NCI-H748 (cell line): ENCODE measurements around the gene STX8.
A peak's percentile ranks its signal among the peaks of the same experiment; 100 is the strongest.

Source experiments
- DNase-seq: peaks from one replicate; lab custom pipeline; 2025; ENCODE audit not compliant: unreplicated experiment; lab: John Stamatoyannopoulos, UW

The STX8 gene

DNA sequence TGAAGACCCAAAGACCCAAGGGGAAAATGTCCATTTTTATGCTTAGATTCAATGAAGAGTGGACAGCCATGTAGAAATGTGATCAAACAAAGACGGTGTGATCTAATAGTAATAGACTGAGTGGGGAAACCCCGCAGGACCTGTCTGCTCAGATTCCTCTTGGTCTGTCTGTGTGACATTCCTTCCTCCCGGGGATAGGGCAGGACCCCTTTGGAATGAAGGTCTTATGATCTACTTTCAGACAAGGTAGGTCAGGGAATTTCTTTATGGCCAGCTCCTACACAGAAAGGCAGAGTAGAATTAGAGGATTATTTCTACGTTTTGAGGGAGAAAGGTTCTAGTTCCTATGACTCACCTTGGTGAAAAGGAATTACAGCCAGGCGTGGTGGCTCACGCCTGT is 267.6 kb downstream of the STX8 start:
- DNase-seq: no peak

DNA sequence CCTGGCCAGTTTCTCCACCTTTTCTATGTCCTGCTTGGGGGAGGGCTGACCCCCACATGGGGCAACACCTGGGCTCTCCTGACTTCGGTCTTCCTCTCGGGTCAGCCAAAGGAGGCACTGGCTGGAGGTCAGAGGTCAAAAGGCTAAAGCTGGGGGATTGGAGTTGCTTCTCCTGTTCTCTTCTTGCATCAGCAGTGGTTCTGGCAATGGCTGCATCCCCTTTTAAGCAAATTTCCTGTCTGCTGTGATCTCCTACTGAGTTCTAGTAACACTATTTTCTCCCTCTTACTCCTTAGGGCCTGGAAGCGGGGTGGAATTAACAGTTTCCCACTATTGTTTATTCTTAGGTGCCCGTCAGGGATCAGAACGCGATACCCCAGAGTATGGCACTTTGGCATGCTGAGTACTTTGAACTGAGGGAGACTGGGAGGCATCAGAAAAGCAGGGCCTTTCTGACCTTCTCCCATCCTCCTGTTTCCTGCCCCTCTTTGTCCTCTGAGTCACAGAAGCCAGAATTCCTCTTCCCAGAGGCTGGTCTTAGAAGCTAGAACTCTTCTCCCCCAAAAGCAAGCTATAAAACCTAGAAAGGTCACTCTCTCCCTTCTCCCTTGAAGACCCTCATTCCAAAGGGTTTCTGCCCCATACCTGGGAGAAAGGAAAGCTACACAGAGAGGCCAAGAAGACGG is 268.2 kb downstream of the STX8 start:
- DNase-seq: no peak

DNA sequence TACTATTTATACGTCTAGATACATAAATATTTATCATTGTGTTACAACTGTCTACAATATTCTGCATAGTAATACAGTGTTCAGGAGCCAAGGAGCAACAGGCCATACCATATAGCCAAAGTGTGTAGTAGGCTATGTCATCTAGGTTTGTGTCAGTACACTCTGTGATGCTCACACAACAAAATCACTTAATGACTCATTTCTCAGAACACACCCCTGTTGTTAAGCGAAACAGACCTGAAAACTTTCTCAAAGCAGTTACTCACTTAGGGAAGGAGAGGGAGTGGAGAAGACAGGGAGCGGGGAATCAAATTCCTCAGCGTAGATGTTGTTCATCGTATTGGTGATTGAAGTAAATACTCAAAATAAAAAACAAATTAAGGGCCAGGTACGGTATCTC is 269.5 kb downstream of the STX8 start:
- DNase-seq: no peak

DNA sequence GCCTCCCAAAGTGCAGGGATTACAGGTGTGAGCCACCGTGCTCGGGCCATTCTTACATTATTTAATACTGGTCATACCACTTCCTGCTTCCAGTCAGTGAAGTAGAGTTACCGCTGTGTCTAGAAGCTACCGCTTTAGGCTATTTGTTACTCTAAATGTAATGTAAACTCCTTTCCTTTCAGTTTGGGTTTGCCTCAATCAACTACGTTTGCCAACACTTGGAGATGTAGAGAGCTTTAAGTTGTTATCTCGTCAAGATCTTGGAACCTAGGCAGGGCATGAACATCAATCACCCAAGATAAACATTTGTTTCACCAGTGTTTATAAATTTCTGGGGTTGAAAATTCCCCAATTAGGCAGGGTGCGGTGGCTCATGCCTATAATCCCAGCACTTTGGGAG is 275.9 kb downstream of the STX8 start:
- no peak for DNase-seq

DNA sequence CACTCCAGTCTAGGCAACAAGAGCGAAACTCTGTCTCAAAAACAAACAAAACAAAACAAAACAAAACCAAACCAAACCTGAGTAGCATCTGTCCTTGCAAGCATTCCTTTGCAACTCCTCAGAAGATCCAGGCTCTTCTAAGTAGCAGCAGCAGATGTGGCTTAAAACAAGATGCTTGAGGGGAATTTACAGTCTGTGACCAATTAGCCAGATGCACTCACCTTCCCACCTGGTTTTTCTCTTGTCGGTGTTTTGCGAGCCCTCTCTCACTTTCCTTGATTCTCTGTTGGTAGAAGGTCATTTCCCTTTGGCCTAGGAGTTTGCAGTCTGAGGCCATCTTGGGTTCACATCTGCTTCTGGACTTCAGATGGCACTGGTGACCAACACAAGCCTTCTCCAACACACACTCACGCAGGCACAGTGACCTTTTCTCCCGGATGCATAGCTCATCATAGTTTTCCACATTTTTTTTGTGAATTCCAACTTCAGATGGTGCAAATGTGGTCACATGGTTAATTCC is 276.8 kb downstream of the STX8 start:
- DNase-seq: no peak

DNA sequence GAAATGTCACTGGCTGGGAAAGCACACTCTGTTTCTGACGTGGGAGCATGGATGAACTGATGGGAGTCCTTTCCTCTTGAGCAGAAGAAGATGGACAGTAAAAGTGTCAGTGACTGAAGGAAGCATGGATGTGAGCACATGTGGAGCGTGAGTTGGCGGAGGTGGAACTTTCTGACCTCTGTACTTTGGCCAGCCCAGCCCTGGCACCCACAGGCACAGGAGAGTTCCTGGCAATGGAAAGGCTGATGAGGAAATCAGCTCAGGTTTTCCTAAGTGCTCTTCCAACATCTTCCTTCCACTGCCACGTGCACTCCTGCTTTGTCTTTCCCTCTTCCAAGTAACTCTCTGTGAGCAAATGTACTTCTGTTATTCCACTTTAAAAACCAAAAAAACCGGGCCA is 277.5 kb downstream of the STX8 start:
- no peak for DNase-seq

DNA sequence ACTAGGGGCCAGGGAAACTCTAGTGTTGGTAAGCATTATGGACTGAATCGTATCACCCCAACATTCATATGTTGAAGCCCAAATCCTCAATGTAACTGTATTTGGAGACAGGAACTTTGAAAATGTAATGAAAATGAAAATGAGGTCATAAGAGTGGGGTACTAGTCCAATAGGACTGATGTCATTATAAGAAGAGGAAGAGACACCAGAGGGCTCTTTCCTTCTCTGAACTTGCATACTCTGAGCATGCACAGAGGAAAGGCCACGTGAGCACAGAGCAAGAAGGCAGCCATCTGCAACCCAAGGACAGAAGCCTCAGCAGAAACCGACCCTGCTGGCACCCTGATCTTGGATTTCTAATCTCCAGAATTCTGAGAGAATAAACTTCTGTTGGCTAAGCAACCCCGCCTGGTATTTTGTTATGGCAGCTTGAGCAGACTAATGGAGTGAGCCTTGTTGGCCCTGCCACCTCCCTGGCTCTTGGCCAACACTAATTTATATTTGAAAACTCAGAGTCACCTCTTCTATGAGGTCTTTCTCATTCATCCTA is 280.9 kb downstream of the STX8 start:
- no peak for DNase-seq

DNA sequence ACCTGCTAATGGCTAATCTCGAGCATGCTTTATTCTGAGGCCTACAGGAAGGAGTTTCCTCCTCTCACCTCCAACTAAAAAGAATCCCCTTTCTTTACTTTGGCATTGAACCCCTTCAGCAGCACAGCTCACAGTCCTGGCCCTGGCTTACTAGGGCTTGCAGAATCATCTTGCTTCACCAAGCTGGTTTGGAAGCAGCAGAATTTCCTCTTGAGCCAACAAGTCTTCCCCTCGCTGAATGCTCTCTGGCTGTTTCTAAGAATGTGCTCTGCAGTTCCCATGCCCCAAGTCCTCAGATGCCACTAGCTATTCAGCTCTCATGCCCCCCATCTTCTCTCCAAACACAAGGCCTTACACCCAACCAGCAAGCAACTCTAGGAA is 283.1 kb downstream of the STX8 start:
- DNase-seq: no peak

DNA sequence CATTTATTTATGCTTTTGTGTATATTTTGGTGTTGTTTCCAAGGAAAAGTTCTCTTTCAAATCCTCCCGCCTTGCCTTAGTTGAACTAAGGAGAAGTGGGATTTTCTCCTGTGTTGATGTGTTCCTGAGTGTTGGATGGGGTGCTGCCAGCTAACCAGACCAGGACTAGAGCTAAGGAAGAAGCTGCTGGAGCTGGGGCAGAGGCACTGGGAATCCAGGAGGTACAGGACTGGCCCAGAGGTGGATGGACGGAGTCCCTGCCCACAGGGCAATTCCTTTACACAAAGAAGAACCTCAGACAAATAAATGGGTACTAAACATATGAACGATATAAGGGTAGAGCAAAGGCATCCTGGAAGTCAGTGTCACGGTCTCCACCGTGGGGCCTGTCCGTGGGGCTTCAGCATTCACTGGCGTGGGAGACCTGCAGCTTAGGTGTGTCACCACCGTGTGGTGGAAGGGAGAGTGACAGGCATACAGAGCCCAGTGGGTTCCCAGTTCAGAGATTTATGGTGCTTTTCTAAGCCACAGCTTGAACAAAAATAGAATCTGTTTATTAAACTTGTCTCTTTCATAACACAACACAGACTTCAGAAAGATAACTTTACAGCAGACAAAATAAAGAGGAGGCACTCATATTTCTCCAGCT is 283.6 kb downstream of the STX8 start:
- peak; percentile 37 for DNase-seq

DNA sequence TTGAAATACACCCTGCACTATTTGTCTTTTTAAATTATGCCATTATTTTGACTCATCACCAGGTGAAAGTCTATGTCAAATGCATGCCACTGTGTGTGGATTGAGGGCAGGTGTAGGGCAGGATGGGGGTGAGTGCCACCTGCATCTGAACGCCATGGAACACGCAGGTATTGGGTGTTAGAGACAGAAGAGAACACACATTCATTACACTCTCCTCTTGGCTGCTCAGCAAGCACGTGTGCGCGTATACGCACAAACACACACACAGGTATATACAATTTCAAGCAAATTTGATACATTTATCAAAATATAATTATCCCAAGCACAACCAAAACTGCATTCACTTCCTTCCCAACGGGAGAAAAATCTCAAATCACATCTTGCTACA is 285.4 kb downstream of the STX8 start:
- no peak for DNase-seq

DNA sequence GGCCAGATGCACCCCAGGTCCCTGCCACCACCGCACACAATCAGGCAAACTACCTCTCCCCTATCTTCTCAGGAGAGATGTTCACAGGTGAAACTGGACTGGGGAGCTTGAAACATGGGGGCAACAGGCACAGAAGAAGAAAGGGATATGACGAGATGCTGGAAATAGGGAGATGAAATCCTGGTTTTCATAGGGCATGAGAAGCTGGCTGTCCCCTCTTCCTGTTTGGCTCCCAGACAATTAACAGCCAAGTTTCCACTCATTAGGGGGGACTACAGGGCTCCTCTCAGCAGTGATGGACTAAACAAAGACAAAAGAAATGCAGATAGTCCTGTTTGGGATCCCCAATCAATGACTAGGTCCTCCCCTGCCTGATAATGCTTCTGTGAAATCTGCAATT is 288.3 kb downstream of the STX8 start:
- DNase-seq: no peak

DNA sequence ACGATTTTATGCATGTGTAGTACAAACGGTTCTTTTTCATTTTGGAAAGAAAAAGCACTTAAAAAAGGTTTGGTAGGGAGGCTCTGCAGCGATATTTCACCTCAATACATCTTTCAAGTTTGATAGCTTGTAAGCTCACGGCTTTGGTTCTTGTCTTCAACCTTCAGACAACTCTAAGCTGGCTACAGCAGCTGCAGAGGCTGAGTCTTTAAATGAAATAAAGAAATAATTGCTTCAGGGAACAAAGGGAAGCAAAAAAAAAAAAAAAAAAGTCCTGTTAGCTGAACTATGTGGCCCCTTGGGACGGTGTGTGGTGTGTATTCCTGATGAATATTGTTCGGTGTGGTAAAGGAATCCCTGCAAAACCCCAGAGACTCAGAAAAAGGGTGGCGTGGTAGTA is 289.2 kb downstream of the STX8 start:
- DNase-seq: no peak

DNA sequence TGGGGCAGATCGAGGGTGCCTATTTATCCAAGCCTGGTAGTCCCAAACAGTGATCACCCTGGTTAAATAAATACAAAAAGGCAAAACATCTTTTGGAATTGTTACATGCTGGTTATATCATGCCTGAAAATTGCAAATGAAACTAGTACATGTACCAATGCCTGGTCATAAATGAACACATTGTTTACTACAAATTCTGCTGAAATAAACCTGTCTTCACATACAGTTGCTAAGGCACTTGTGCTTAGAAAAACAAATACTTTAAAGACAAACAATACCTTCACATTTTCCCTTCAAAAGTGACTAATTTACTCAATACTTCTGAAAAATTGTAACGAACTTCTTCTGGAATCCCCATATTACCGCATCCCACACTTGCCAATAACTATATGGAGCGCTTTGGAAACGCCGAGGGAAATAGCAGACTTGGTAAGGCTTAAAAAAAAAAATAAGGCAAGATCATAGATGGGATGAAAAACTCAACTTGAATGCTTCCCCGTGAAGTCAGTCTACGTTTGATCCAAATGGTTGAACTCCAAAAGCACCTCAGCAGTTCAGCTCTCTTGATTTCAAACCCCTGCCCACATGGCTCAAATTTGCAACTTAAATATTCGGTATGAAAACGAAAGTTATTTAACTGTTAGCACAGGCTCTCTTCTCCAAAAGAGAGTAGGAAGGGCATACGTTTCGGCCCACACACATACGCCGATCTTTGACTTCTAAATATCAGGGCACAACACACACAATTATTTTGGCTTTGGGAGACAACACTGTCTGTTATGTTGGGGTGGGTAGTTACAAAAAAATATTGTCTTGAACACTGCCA is 289.8 kb downstream of the STX8 start:
- DNase-seq: no peak

DNA sequence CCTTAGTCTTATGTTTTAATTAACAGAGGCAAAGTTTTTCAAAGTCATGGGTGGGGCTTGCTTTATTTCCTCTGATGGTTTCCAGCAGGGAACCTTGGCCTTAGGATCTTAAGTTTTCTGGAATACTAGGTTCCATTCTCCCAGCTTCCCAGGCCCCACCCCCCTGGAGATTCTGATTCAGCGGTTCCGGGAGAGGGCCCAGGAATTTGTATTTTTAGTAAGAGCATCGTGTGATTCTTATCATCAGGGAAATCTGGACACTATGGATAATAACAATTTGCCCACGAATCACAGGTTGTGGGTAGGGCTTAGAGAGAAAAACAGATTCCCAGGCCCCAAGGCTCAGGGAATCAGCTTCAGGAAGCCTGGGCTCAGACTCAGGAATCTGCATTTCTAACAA is 290.7 kb downstream of the STX8 start:
- no peak for DNase-seq

DNA sequence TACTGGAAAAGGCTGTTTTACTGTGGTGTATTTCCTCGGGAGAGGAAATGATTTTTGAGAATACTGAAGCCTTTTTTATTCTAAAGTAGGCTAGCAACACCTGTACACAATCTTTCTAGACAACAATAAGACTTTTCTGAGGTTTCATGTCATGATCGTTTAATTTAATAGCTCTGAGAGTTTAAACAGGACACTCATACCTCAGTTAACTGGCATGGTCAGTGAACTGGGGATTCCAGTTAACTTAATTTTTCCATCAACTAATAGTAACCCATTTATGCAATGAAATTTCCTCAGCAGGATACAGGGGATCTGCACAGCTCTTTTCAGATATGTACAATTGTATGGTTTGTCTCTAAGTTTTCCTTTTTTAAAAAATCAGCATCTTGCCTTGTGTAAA is 291.7 kb downstream of the STX8 start:
- DNase-seq: no peak

DNA sequence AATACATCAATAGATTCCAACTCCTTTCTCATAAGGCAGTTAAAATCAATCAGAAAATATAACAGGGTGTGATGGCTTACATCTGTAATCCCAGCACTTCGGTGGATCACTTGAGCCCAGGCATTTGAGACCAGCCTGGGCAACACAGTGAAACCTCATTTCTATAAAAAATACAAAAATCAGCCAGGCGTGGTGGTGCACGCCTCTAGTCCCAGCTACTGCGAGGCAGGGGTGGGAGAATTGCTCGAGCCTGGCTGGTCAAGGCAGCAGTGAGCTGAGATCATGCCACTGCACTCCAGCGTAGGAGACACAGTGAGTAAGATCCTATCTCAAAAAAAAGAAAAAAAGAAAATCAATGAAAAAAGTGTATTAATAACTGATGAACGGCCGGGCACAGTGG is 295.7 kb downstream of the STX8 start:
- no peak for DNase-seq

DNA sequence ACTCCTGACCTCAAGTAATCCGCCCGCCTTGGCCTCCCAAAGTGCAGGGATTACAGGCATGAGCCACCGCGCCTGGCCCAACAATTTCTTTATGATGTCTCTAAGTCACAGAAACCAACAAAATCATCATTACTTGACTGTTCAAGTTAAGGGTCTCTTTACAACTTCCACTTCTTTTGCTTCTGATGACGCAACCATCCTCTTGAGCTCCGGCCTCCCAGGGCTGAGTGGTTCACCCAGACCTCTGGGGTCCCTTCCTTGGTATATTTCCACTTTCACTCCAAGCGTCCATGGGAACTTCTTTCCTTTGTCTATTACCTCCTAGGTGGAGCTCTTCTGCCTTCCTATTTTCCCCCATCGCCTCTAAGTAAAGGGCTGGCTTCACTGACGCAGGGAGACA is 300.6 kb downstream of the STX8 start:
- no peak for DNase-seq

DNA sequence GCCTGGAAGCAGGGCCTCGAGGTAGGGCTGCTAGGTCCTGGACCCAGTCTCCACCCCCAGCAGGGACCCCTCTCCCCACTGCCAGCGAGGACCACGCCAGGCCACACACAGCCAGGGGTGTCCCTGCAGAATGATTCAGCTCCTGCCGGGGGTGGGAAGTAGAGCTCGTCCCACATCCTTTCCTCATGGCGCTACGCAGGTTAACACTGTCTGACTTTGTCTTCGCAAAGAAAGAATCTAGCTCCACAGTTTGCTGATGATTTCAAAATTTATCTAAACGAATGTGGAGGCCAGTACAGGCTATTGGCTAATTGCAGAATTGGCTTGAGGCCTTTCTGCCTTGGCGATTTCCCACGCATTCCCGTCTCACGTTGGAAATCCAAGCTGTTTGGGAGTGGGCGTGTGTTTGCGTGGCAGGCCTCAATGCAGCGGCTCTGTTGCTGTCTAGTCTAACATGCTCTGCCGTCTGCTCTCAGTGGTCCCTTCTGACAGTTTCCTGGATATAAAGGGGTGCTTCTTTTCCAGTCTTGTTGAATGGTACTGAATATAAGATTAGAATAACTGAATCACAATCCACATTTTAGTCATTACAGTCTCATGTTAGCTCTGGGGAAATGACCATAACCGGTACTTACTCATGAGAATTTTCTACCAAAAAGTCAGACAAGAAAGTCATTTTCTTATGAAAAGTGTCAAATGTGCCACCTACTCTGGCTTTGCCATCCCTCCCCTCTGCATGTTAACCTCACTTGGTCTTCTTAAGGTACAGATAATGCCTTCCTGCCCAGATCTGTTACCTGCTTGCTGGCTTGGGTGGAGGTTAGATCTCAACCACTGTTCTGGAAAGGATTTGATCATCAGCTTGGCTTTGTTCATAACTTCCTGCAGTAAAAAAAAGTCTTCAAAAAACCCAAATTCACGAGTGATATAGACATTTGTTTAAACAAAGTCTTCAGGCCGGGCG is 301.9 kb downstream of the STX8 start:
- DNase-seq: no peak

DNA sequence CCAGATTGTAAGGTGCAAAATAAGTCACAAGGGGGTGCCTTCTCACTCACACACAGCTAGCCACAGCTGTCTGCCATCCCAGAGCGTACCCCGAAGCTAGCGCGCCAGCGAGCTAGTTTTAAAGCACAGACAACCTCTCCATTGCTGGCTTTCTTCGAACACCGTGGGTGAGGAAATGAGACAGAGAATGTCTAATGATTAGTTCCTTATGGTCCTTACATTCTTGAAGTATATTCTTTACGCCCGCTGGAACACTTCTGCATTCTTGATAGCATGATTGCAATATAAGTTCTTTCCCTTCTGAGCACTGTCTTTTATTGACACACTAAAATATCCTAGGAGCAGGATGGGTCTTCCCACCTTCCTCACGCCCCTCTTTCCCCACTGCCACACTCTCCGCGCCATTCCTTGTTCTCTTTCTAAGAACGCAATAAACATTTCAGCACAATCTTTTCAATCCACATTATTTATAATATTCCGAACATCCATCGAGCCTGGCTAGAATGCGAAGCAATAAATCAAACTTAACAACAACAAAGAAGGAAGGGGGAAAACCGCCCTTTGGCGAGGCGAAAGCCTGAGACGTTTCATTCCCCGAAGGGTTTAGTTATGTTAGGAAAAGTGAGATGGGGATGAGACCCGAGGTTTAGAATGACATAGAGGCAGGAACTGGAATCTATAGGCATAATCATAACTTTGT is 303.0 kb downstream of the STX8 start:
- no peak for DNase-seq

DNA sequence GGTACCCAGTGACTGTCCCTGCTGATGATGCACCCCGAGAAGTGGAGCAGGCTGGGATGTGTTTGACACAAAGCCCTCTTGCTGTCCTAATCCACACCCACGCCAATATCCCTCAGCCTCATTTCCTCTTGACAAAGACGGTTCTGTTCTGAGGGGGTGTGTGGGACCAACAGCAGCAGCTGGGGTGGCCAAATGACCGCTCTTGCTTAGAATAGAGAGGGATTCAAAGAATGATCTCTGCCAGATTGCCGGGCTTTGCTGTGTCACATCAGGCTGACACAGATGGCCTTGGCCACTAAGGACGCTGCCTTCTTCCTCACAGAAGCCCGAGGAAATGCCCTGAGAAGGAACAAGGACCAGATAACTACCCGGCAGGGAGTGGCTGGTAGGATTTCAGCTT is 303.6 kb downstream of the STX8 start:
- DNase-seq: no peak
